Right atrium auricular region (tissue), 2 donors: ENCODE results near the gene SLC2A13. TPM values are rescaled to one million over a fixed set of nuclear protein-coding genes. Genes with fewer than 3 reads are reported as not detected.
"Not testable (repeated sequence)": the region's sequence is repeated elsewhere in the genome, so short reads cannot be mapped to it uniquely, and the experiment has no call there.

Source experiments
- DNase-seq: peaks from one replicate; pipeline ENCODE4 v3.0.0-alpha.2; 2019; ENCODE audit warnings: low spot score
- H3K27ac ChIP-seq, 2 donors: fragments of 200-600 bp; sonication (generic); 1 replicate in 1 of 2; 2 replicates in 1 of 2; pipeline ENCODE4 v1.5.1; 2016 to 2019
- H3K27me3 ChIP-seq, 2 donors: fragments of 200-600 bp; sonication (generic); one replicate each; pipeline versions ENCODE4 v1.5.1 to v1.6.0; 2017 to 2019
- H3K36me3 ChIP-seq: fragments of 200-600 bp; sonication (generic); one replicate; pipeline ENCODE4 v1.5.1; 2016
- H3K4me1 ChIP-seq, 2 donors: fragments of 200-600 bp; sonication (generic); one replicate each; pipeline versions ENCODE4 v1.5.1 to v1.6.0; 2017 to 2019
- H3K4me3 ChIP-seq, 2 donors: fragments of 200-600 bp; sonication (generic); 1 replicate in 1 of 2; 2 replicates in 1 of 2; pipeline ENCODE4 v1.5.1; 2017 to 2019; ENCODE audit warnings: mild to moderate bottlenecking in 1 of 2, moderate library complexity in 1 of 2
- H3K9me3 ChIP-seq, 2 donors: fragments of 200-600 bp; sonication (generic); one replicate each; pipeline ENCODE4 v1.5.1; 2019
- total RNA-seq, 2 donors: library from RNA; depleted of rRNA; stranded (reverse); fragments of >200 nt; gene quantifications; one replicate each; pipeline ENCODE4 v1.1.0, GENCODE V29; 2016
- TF ChIP-seq, protein P1 (sequence below), 2 donors: fragments of 200-600 bp; sonication (generic); IDR thresholded peaks; one replicate each; pipeline ENCODE4 v1.5.1; 2019; ENCODE audit warnings: antibody characterized with exemption in 2 of 2

Gene SLC2A13
- total RNA-seq, 2 donors from 2014 or later = 8.8 to 14.6 TPM

DNA sequence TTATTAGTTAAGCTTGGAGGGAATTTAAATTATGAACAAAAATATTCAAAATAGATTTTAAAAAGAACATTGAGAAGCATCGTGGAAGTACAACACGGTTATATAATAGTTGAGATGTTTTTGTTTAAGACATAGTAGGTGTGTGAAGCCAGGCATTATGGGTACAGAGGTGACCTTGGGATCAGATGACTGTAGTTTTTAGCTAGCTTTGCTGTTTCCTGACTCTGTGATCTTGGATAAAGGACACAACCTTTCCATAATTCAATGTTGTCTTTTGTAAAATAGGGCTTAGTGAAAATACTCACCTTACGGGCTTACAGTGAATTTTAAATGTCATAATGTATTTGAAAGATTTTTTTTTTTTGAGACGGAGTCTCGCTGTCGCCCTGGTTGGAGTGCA is 239.7 kb downstream of the SLC2A13 start:
- TF ChIP-seq, protein P1, sequence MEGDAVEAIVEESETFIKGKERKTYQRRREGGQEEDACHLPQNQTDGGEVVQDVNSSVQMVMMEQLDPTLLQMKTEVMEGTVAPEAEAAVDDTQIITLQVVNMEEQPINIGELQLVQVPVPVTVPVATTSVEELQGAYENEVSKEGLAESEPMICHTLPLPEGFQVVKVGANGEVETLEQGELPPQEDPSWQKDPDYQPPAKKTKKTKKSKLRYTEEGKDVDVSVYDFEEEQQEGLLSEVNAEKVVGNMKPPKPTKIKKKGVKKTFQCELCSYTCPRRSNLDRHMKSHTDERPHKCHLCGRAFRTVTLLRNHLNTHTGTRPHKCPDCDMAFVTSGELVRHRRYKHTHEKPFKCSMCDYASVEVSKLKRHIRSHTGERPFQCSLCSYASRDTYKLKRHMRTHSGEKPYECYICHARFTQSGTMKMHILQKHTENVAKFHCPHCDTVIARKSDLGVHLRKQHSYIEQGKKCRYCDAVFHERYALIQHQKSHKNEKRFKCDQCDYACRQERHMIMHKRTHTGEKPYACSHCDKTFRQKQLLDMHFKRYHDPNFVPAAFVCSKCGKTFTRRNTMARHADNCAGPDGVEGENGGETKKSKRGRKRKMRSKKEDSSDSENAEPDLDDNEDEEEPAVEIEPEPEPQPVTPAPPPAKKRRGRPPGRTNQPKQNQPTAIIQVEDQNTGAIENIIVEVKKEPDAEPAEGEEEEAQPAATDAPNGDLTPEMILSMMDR (IDR thresholded peaks at IDR 0.05) = no peak
- Histone ChIP-seq H3K9me3 (no peaks in the 10 kb centered on the region), H3K27ac (no peak overlapping the region), H3K36me3 (no peaks in the 10 kb centered on the region), H3K4me3 (no peak overlapping the region), H3K4me1 (no peaks in the 10 kb centered on the region), H3K27me3 (no peaks in the 10 kb centered on the region)
- DNase-seq = no peak

DNA sequence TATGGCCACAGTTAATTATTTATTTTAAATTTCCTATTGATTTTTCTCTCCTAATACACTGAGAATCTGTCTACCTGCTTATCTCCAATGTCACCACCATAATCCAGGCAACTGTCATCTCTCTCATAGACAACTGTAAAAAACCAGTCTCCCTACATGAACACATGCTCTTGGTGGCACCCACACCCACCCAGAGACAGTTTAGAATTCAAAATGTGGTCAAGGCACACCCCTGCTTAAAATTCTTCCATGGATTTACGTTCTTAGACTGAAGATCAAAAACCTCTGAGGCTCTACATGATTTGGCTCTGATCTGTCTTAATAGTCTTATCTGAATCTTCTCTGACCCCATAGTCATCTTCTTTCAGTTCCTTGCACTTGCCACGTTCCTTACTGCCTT is 245.2 kb downstream of the SLC2A13 start:
- H3K27me3 ChIP-seq = no peaks in the 10 kb centered on the region
- DNase-seq = no peak
- H3K36me3 ChIP-seq = no peaks in the 10 kb centered on the region
- no peak overlapping the region for H3K27ac ChIP-seq
- H3K4me3 ChIP-seq = no peak overlapping the region
- H3K9me3 ChIP-seq = no peaks in the 10 kb centered on the region
- no peaks in the 10 kb centered on the region for H3K4me1 ChIP-seq
- TF ChIP-seq, protein P1 (IDR thresholded peaks at IDR 0.05) = no peak

DNA sequence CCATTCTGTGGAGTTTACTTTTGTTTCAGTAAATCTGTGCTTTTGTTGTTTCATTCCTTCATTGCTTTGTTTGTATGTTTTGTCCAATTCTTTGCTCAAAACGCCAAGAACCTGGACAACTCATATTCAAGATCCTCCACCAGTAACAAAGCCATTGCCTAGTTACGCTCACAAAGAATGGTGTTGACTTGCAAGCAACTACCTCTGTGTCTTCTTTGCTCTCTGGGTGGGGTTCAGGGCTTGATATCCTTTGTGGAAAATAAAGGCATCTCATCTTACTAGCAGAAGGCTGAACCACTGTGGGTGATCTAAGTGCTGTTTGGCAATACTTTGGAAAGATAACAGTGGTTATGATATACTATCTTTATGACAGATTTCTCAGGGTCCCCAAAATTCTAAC is 252.9 kb downstream of the SLC2A13 start:
- no peak overlapping the region for H3K27ac ChIP-seq
- no peaks in the 10 kb centered on the region for H3K36me3 ChIP-seq
- no peaks in the 10 kb centered on the region for H3K9me3 ChIP-seq
- TF ChIP-seq, protein P1 (IDR thresholded peaks at IDR 0.05) = no peak
- H3K4me3 ChIP-seq = no peak overlapping the region
- no peaks in the 10 kb centered on the region for H3K4me1 ChIP-seq
- no peaks in the 10 kb centered on the region for H3K27me3 ChIP-seq
- no peak for DNase-seq

DNA sequence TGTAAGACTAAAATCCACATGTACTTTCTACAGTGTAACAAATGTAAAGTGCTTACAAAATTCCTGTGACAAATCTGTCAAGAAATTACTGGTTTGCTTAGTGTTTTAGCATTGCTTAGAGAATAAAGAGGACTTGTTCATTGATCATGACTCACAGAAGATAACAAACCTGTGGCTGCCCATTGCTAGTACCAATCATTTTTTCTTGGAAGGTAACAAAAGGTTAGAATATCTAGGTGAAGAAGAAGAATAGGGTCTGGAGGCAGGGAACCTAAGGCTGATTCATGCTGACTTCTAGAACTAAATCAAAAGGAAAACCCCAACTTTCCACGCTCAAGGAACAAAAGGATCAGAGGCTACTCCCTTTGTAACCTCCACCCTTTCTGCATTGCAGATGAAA is 253.5 kb downstream of the SLC2A13 start:
- DNase-seq = no peak
- Histone ChIP-seq H3K4me1 (no peaks in the 10 kb centered on the region), H3K27ac (no peak overlapping the region), H3K27me3 (no peaks in the 10 kb centered on the region), H3K36me3 (no peaks in the 10 kb centered on the region), H3K4me3 (no peak overlapping the region), H3K9me3 (no peaks in the 10 kb centered on the region)
- TF ChIP-seq, protein P1 (IDR thresholded peaks at IDR 0.05) = no peak

DNA sequence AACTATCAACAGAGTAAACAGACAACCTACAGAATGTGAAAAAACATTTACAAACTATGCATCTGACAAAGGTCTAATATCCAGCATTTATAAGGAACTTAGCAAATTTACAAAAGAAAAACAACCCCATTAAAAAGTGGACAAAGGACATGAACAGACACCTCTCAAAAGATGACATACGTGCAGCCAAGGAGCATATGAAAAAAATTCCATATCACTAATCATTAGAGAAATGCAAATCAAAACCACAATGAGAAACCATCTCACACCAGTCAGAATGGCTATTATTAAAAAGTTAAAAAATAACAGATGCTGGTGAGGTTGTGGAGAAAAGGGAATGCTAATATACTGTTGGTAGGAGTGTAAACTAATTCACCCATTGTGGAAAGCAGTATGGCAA is 257.7 kb downstream of the SLC2A13 start:
- H3K27me3 ChIP-seq, DNase-seq, H3K36me3 ChIP-seq, H3K9me3 ChIP-seq, H3K4me3 ChIP-seq, H3K4me1 ChIP-seq, H3K27ac ChIP-seq: not testable (repeated sequence)

DNA sequence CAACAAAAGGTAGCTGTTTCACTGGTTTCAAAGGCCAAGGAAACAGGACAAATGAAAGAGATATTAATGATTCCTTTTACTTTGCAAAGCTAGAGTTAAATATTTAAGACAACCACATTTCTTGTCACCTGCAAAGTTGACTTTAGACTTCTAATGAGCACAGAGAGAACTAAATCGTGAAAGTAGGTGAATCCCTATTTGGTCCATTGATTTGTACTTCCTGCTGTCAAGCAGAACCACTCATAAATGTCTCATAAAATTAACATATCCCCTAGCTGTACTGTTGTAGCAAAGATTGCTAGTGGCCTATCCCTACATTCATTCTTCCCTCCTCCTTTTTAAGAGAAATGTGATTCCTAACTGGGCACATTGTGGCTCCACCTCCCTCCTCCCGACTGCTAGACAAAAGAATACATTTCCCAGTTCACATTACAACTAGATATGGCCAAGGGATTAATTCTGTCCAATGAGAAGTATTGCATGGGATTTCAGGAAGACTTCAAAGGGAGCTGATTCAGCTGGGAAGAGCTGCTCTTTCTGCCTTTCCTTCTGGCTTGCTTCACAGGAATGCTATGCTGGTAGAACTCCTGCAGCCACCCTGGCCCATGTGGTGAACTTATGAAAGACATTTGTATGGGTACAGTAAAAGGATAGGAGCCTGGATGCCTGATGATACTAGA is 258.8 kb downstream of the SLC2A13 start:
- no peaks in the 10 kb centered on the region for H3K27me3 ChIP-seq
- H3K9me3 ChIP-seq = no peaks in the 10 kb centered on the region
- H3K27ac ChIP-seq = no peak overlapping the region
- TF ChIP-seq, protein P1 (IDR thresholded peaks at IDR 0.05) = no peak
- H3K36me3 ChIP-seq = no peaks in the 10 kb centered on the region
- H3K4me3 ChIP-seq = no peak overlapping the region
- no peaks in the 10 kb centered on the region for H3K4me1 ChIP-seq
- DNase-seq = no peak
